ENCODE data around the gene CACNA2D3. TPM values are rescaled to one million over a fixed set of nuclear protein-coding genes. Genes with fewer than 3 reads are reported as not detected.

The CACNA2D3 gene
- total RNA-seq, 2 experiments from 2014 or later = not detected

GRCh38 chr3:54262541-54262940, 140.2 kb downstream of the CACNA2D3 start:
- Mint-ChIP-seq H3K36me3 (no peaks in the 10 kb centered on the region), H3K27me3 (peaks cover 4% of the 10 kb centered on the region), H3K4me1 (peaks cover 2% of the 10 kb centered on the region), H3K4me3 (no peak overlapping the region), H3K9me3 (peaks cover 3% of the 10 kb centered on the region), H3K27ac (no peak overlapping the region)
- ATAC-seq (ENCODE audit: low read depth) = no peak
- no peak for DNase-seq
- POLR2A ChIA-PET = no interaction called here

- Mint-ChIP-seq H3K27me3 (peaks cover 4% of the 10 kb centered on the region), H3K27ac (no peak overlapping the region), H3K4me3 (no peak overlapping the region), H3K4me1 (peaks cover 2% of the 10 kb centered on the region), H3K36me3 (no peaks in the 10 kb centered on the region), H3K9me3 (peaks cover 3% of the 10 kb centered on the region)
- ATAC-seq (ENCODE audit: low read depth) = no peak
- POLR2A ChIA-PET = no interaction called here
- DNase-seq = no peak
Measured at GRCh38 chr3:54262946-54263345, 140.6 kb downstream of the CACNA2D3 start.

- ATAC-seq (ENCODE audit: low read depth) = no peak
- no peaks in the 10 kb centered on the region for H3K36me3 Mint-ChIP-seq
- peaks cover 4% of the 10 kb centered on the region for H3K27me3 Mint-ChIP-seq
- H3K9me3 Mint-ChIP-seq = peaks cover 3% of the 10 kb centered on the region
- H3K4me1 Mint-ChIP-seq = peaks cover 2% of the 10 kb centered on the region
- POLR2A ChIA-PET = no interaction called here
- DNase-seq = no peak
- no peak overlapping the region for H3K4me3 Mint-ChIP-seq
- H3K27ac Mint-ChIP-seq = no peak overlapping the region
Measured at GRCh38 chr3:54264050-54264449, 141.7 kb downstream of the CACNA2D3 start.

GRCh38 chr3:54270816-54271526, 148.6 kb downstream of the CACNA2D3 start:
- H3K4me3 Mint-ChIP-seq = no peak overlapping the region
- POLR2A ChIA-PET = no interaction called here
- no peak for ATAC-seq (ENCODE audit: low read depth)
- no peak for DNase-seq
- no peaks in the 10 kb centered on the region for H3K4me1 Mint-ChIP-seq
- H3K9me3 Mint-ChIP-seq = no peaks in the 10 kb centered on the region
- H3K36me3 Mint-ChIP-seq = no peaks in the 10 kb centered on the region
- H3K27ac Mint-ChIP-seq = no peak overlapping the region
- H3K27me3 Mint-ChIP-seq = no peaks in the 10 kb centered on the region

- peaks cover 2% of the 10 kb centered on the region for H3K9me3 Mint-ChIP-seq
- no peaks in the 10 kb centered on the region for H3K27me3 Mint-ChIP-seq
- no peak for DNase-seq
- no peaks in the 10 kb centered on the region for H3K36me3 Mint-ChIP-seq
- POLR2A ChIA-PET = no interaction called here
- no peaks in the 10 kb centered on the region for H3K4me1 Mint-ChIP-seq
- ATAC-seq (ENCODE audit: low read depth) = no peak
- no peak overlapping the region for H3K27ac Mint-ChIP-seq
- H3K4me3 Mint-ChIP-seq = no peak overlapping the region
Measured at GRCh38 chr3:54273791-54274190, 151.4 kb downstream of the CACNA2D3 start.

- no peaks in the 10 kb centered on the region for H3K4me1 Mint-ChIP-seq
- POLR2A ChIA-PET = no interaction called here
Measured at GRCh38 chr3:54274607-54275006, 152.3 kb downstream of the CACNA2D3 start.

GRCh38 chr3:54279005-54279583, 156.7 kb downstream of the CACNA2D3 start:
- peaks cover 2% of the 10 kb centered on the region for H3K9me3 Mint-ChIP-seq
- H3K36me3 Mint-ChIP-seq = no peaks in the 10 kb centered on the region
- ATAC-seq (ENCODE audit: low read depth) (no peak), DNase-seq (no peak)
- no peaks in the 10 kb centered on the region for H3K4me1 Mint-ChIP-seq
- no peak overlapping the region for H3K27ac Mint-ChIP-seq
- POLR2A ChIA-PET = no interaction called here
- no peak overlapping the region for H3K4me3 Mint-ChIP-seq
- no peaks in the 10 kb centered on the region for H3K27me3 Mint-ChIP-seq

More at GRCh38 chr3:54274607-54275006, 152.3 kb downstream of the CACNA2D3 start:
- peaks cover 2% of the 10 kb centered on the region for H3K9me3 Mint-ChIP-seq
- no peaks in the 10 kb centered on the region for H3K36me3 Mint-ChIP-seq
- DNase-seq (no peak), ATAC-seq (ENCODE audit: low read depth) (no peak)
- no peak overlapping the region for H3K27ac Mint-ChIP-seq
- H3K4me3 Mint-ChIP-seq = no peak overlapping the region
- H3K27me3 Mint-ChIP-seq = no peaks in the 10 kb centered on the region

- H3K27ac Mint-ChIP-seq = no peak overlapping the region
- H3K4me3 Mint-ChIP-seq = no peak overlapping the region
- ATAC-seq (ENCODE audit: low read depth) (no peak), DNase-seq (no peak)
- peaks cover 1% of the 10 kb centered on the region for H3K9me3 Mint-ChIP-seq
- H3K4me1 Mint-ChIP-seq = no peaks in the 10 kb centered on the region
- POLR2A ChIA-PET = no interaction called here
- no peaks in the 10 kb centered on the region for H3K36me3 Mint-ChIP-seq
- H3K27me3 Mint-ChIP-seq = no peaks in the 10 kb centered on the region
Measured at GRCh38 chr3:54283470-54283869, 161.1 kb downstream of the CACNA2D3 start.

GRCh38 chr3:54294214-54294613, 171.9 kb downstream of the CACNA2D3 start:
- Mint-ChIP-seq H3K4me3 (no peak overlapping the region), H3K27ac (no peak overlapping the region), H3K27me3 (no peaks in the 10 kb centered on the region), H3K4me1 (no peaks in the 10 kb centered on the region), H3K36me3 (no peaks in the 10 kb centered on the region), H3K9me3 (peaks cover 2% of the 10 kb centered on the region)
- no peak for DNase-seq
- POLR2A ChIA-PET = no interaction called here
- no peak for ATAC-seq (ENCODE audit: low read depth)

GRCh38 chr3:54296531-54296930, 174.2 kb downstream of the CACNA2D3 start:
- Mint-ChIP-seq H3K27ac (no peak overlapping the region), H3K4me3 (no peak overlapping the region), H3K27me3 (no peaks in the 10 kb centered on the region), H3K4me1 (no peaks in the 10 kb centered on the region), H3K9me3 (peaks cover 1% of the 10 kb centered on the region), H3K36me3 (no peaks in the 10 kb centered on the region)
- no peak for ATAC-seq (ENCODE audit: low read depth)
- no peak for DNase-seq
- POLR2A ChIA-PET = no interaction called here

GRCh38 chr3:54299169-54299935, 177.0 kb downstream of the CACNA2D3 start:
- Mint-ChIP-seq H3K9me3 (peaks cover 1% of the 10 kb centered on the region), H3K36me3 (no peaks in the 10 kb centered on the region), H3K27ac (no peak overlapping the region), H3K4me3 (no peak overlapping the region), H3K27me3 (no peaks in the 10 kb centered on the region), H3K4me1 (no peaks in the 10 kb centered on the region)
- POLR2A ChIA-PET = no interaction called here
- no peak for DNase-seq
- ATAC-seq (ENCODE audit: low read depth) = no peak

GRCh38 chr3:54303517-54304375, 181.4 kb downstream of the CACNA2D3 start:
- Mint-ChIP-seq H3K27ac (no peak overlapping the region), H3K9me3 (no peaks in the 10 kb centered on the region), H3K27me3 (no peaks in the 10 kb centered on the region), H3K4me3 (no peak overlapping the region), H3K4me1 (no peaks in the 10 kb centered on the region), H3K36me3 (no peaks in the 10 kb centered on the region)
- DNase-seq (no peak), ATAC-seq (ENCODE audit: low read depth) (no peak)
- POLR2A ChIA-PET = no interaction called here

- no peaks in the 10 kb centered on the region for H3K4me1 Mint-ChIP-seq
- no peaks in the 10 kb centered on the region for H3K36me3 Mint-ChIP-seq
- H3K9me3 Mint-ChIP-seq = no peaks in the 10 kb centered on the region
- no peak overlapping the region for H3K27ac Mint-ChIP-seq
- POLR2A ChIA-PET = no interaction called here
- H3K4me3 Mint-ChIP-seq = no peak overlapping the region
- ATAC-seq (ENCODE audit: low read depth) (no peak), DNase-seq (no peak)
- H3K27me3 Mint-ChIP-seq = no peaks in the 10 kb centered on the region
Measured at GRCh38 chr3:54304877-54305276, 182.5 kb downstream of the CACNA2D3 start.
